BJ (cell line): ENCODE results near the gene SNRPB2. TPM values are rescaled to one million over a fixed set of nuclear protein-coding genes. Genes with fewer than 3 reads are reported as not detected.

Experiments
- CTCF ChIA-PET: fragments of 350-600 bp; formaldehyde crosslinking; extraction: SDS; loops from one replicate; lab custom pipeline; 2021; ENCODE audit warnings: antibody characterized with exemption, inconsistent platforms; lab: Yijun Ruan, JAX
- POLR2A ChIA-PET: fragments of 300-600 bp; sonication (Branson Sonifier 250); formaldehyde crosslinking; extraction: SDS; loops from one replicate; lab custom pipeline; 2021; ENCODE audit warnings: antibody characterized with exemption; lab: Charles Lee
- DNase-seq: peaks from one replicate; pipeline ENCODE4 v3.0.0-alpha.2; 2011; ENCODE audit warnings: low read depth
- H3K27me3 ChIP-seq: 2 replicates; pipeline ENCODE4 v1.6.0; 2011; ENCODE audit warnings: low read length; ENCODE audit not compliant: control insufficient read depth, insufficient read depth
- H3K36me3 ChIP-seq: 2 replicates; pipeline ENCODE4 v1.5.1; 2011; ENCODE audit warnings: low read length; ENCODE audit not compliant: control insufficient read depth, insufficient read depth
- H3K4me3 ChIP-seq: 2 replicates; pipeline ENCODE4 v1.5.1; 2011; ENCODE audit warnings: low read depth, mild to moderate bottlenecking, control low read depth, low read length
- polyA minus RNA-seq: library from RNA; depleted of rRNA, polyadenylated mRNA; stranded (reverse); fragments of >200 nt; gene quantifications from 2 replicates; pipeline ENCODE4 v1.2.3, GENCODE V29; 2011; rRNA and poly(A)+ RNA removed
- polyA plus RNA-seq: library from polyadenylated mRNA; depleted of rRNA; stranded (reverse); fragments of >200 nt; gene quantifications from 2 replicates; pipeline ENCODE4 v1.2.3, GENCODE V29; 2011; rRNA removed
- TF ChIP-seq, protein P1 (sequence below): IDR thresholded peaks from 2 replicates; pipeline ENCODE4 v1.5.1; 2011; ENCODE audit warnings: low read depth, mild to moderate bottlenecking, control low read depth, inconsistent platforms, low read length, moderate library complexity; ENCODE audit not compliant: insufficient read depth

SNRPB2 gene
- polyA plus RNA-seq (28.1 and 70.3 TPM in 2 replicates), polyA minus RNA-seq (6.8 and 11.8 TPM in 2 replicates)

GRCh38 chr20:16729565-16730460 lies at the start of gene SNRPB2:
Gene SNRPB2, plus strand, starts transcription at chr20:16730026. Its CDS starts 1,677 bp downstream, at chr20:16731703.
- TF ChIP-seq, protein P1, sequence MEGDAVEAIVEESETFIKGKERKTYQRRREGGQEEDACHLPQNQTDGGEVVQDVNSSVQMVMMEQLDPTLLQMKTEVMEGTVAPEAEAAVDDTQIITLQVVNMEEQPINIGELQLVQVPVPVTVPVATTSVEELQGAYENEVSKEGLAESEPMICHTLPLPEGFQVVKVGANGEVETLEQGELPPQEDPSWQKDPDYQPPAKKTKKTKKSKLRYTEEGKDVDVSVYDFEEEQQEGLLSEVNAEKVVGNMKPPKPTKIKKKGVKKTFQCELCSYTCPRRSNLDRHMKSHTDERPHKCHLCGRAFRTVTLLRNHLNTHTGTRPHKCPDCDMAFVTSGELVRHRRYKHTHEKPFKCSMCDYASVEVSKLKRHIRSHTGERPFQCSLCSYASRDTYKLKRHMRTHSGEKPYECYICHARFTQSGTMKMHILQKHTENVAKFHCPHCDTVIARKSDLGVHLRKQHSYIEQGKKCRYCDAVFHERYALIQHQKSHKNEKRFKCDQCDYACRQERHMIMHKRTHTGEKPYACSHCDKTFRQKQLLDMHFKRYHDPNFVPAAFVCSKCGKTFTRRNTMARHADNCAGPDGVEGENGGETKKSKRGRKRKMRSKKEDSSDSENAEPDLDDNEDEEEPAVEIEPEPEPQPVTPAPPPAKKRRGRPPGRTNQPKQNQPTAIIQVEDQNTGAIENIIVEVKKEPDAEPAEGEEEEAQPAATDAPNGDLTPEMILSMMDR: no peak
- CTCF ChIA-PET: no interaction called here

GRCh38 chr20:16684416-16684815 lies 45.4 kb upstream of the SNRPB2 start:
- ChIA-PET POLR2A (interaction anchor here (0.6 kb wide), 1 partner anchor 754 kb away, joined by 3 read pairs; no protein-coding TSS in a partner anchor), CTCF (no interaction called here)
- TF ChIP-seq, protein P1: no peak
- no peaks in the 10 kb centered on the region for H3K36me3 ChIP-seq
- H3K27me3 ChIP-seq: no peaks in the 10 kb centered on the region
- no peak overlapping the region for H3K4me3 ChIP-seq
- no peak for DNase-seq

More at GRCh38 chr20:16729565-16730460, at the start of gene SNRPB2:
- Histone ChIP-seq H3K36me3 (peaks cover 4% of the 10 kb centered on the region), H3K27me3 (peaks cover 1% of the 10 kb centered on the region; the same call in 1 of the 2 replicates), H3K4me3 (peak within 1 kb of the TSS; percentile 93)
- POLR2A ChIA-PET: no interaction called here
- DNase-seq: peak; percentile 60

DNA sequence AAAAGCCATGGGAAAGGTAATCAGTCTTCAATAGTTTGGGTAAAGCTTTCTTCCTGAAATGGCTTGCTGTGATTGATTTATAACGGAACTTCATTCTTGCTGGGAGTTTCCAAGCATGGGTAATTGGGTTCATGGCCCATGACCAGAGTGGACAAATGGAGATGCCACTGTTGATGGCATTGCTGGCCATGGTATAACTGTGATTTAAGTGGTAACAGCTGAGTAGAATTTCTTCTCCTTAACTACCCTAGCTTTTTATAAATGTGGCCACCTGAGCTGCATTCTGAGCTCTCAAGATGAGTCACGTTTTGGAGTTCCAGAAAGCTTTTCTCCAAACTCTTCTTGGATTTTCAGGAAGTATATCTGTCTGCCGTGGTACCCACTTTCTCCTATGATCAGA lies 39.9 kb upstream of the SNRPB2 start:
- DNase-seq: no peak
- POLR2A ChIA-PET: no interaction called here
- CTCF ChIA-PET: no interaction called here
- TF ChIP-seq, protein P1: no peak
- H3K27me3 ChIP-seq: no peaks in the 10 kb centered on the region
- no peak overlapping the region for H3K4me3 ChIP-seq
- H3K36me3 ChIP-seq: no peaks in the 10 kb centered on the region

DNA sequence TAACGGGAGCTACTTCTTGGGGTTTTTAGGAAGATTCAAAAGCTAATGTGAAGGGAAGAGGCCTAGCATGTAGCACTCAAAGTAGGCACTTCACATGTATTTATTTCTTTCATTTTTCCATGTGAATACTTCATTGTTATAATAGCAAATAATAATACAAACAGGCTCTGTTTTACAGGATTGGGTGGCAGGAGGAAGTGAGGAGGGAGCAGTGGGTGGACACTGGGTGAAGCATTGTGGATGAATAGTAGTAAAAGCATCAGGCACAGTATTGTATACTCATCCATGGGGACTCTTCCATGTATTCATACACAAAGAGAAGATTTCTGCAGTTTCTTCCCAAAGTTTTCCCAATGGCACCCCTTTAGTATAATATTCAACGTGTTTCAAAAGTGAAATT lies 38.4 kb upstream of the SNRPB2 start:
- POLR2A ChIA-PET: no interaction called here
- TF ChIP-seq, protein P1: no peak
- no peak for DNase-seq
- Histone ChIP-seq H3K4me3 (no peak overlapping the region), H3K36me3 (no peaks in the 10 kb centered on the region), H3K27me3 (no peaks in the 10 kb centered on the region)
- CTCF ChIA-PET: interaction anchor here (1.1 kb wide), 1 partner anchor 8 kb away, joined by 3 read pairs; no protein-coding TSS in a partner anchor

DNA sequence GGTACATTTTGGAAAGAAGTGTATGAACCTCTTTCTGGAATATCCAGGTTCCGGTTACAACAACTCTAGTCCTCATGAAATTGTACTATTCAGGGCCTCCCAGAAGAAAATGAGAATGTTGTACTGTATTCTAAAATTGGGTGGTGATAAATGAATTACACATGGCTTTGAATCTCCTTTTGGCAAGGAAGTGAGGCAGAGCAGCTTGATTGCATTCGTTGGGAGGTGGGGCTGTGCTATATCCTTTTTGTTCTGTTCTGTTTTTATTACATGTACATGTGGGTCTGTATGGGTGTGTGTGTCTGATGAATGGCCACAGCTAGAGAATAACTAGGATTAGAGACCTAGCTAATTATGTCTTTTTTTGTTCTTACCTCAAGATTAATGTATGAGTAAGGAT lies 37.8 kb upstream of the SNRPB2 start:
- CTCF ChIA-PET: no interaction called here
- H3K4me3 ChIP-seq: no peak overlapping the region
- TF ChIP-seq, protein P1: no peak
- no peaks in the 10 kb centered on the region for H3K27me3 ChIP-seq
- POLR2A ChIA-PET: no interaction called here
- DNase-seq: no peak
- no peaks in the 10 kb centered on the region for H3K36me3 ChIP-seq
